ENCODE results near the gene POP5.

POP5 gene

GRCh38 chr12:120583478-120584030 is 2.4 kb upstream of the POP5 start:
- peak; percentile 56 to 79 for DNase-seq (ENCODE audit: low read depth in 1 of 2, low spot score in 1 of 2)
- TF ChIP-seq GABPA (IDR thresholded peaks at IDR 0.05; ENCODE audit: low read depth): no peak
- TF ChIP-seq POLR2AphosphoS5 (IDR thresholded peaks at IDR 0.05; ENCODE audit: low read depth): no peak
- peak; percentile 56 for TF ChIP-seq CTCF (IDR thresholded peaks at IDR 0.05; ENCODE audit: insufficient read depth, low read length)
- TF ChIP-seq, protein P1, sequence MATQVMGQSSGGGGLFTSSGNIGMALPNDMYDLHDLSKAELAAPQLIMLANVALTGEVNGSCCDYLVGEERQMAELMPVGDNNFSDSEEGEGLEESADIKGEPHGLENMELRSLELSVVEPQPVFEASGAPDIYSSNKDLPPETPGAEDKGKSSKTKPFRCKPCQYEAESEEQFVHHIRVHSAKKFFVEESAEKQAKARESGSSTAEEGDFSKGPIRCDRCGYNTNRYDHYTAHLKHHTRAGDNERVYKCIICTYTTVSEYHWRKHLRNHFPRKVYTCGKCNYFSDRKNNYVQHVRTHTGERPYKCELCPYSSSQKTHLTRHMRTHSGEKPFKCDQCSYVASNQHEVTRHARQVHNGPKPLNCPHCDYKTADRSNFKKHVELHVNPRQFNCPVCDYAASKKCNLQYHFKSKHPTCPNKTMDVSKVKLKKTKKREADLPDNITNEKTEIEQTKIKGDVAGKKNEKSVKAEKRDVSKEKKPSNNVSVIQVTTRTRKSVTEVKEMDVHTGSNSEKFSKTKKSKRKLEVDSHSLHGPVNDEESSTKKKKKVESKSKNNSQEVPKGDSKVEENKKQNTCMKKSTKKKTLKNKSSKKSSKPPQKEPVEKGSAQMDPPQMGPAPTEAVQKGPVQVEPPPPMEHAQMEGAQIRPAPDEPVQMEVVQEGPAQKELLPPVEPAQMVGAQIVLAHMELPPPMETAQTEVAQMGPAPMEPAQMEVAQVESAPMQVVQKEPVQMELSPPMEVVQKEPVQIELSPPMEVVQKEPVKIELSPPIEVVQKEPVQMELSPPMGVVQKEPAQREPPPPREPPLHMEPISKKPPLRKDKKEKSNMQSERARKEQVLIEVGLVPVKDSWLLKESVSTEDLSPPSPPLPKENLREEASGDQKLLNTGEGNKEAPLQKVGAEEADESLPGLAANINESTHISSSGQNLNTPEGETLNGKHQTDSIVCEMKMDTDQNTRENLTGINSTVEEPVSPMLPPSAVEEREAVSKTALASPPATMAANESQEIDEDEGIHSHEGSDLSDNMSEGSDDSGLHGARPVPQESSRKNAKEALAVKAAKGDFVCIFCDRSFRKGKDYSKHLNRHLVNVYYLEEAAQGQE (IDR thresholded peaks at IDR 0.05; ENCODE audit: insufficient replicate concordance, low read depth): no peak
- no peak for TF ChIP-seq SPI1 (IDR thresholded peaks at IDR 0.05; ENCODE audit: borderline replicate concordance, low read depth)
- Histone ChIP-seq H3K27me3 (ENCODE audit: insufficient read depth, poor library complexity, severe bottlenecking) (peaks cover 2% of the 10 kb centered on the region), H3K4me3 (replicated peaks; ENCODE audit: insufficient read depth, low read length) (no peak overlapping the region), H3K27ac (replicated peaks) (no peak overlapping the region)

DNA sequence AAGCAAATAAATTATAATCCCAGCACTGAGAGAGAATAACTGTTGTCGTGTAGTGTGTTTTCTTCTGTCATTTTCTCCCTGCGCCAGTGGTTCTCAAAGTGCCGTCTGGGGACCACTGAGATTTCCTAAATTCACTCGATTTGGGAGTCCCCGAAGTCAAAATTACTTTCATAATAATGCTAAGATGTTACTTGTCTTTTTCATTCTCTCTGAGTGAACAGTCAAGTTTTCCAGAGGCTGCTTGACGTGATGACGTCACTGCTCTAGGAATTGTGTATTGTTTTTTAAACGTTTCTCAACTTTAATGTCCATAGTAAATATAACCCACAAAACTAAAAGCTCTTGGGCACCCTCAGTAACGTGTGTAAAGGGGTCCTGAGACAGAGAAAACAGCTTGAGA is 796 bp upstream of the POP5 start:
- H3K27ac ChIP-seq (replicated peaks): no peak overlapping the region
- peak overlapping the region; percentile 86 for H3K4me3 ChIP-seq (replicated peaks; ENCODE audit: insufficient read depth, low read length)
- peaks cover 2% of the 10 kb centered on the region for H3K27me3 ChIP-seq (ENCODE audit: insufficient read depth, poor library complexity, severe bottlenecking)
- TF ChIP-seq CTCF (IDR thresholded peaks at IDR 0.05; ENCODE audit: insufficient read depth, low read length) (no peak), SPI1 (IDR thresholded peaks at IDR 0.05; ENCODE audit: borderline replicate concordance, low read depth) (no peak), GABPA (IDR thresholded peaks at IDR 0.05; ENCODE audit: low read depth) (no peak), POLR2AphosphoS5 (IDR thresholded peaks at IDR 0.05; ENCODE audit: low read depth) (no peak)
- TF ChIP-seq, protein P1 (IDR thresholded peaks at IDR 0.05; ENCODE audit: insufficient replicate concordance, low read depth): no peak
- no peak for DNase-seq (ENCODE audit: low read depth in 1 of 2, low spot score in 1 of 2)

GRCh38 chr12:120579179-120579578 is 2.0 kb downstream of the POP5 start:
- H3K27me3 ChIP-seq (ENCODE audit: insufficient read depth, poor library complexity, severe bottlenecking): no peaks in the 10 kb centered on the region
- no peak overlapping the region for H3K27ac ChIP-seq (replicated peaks)
- no peak overlapping the region for H3K4me3 ChIP-seq (replicated peaks; ENCODE audit: insufficient read depth, low read length)
- TF ChIP-seq GABPA (IDR thresholded peaks at IDR 0.05; ENCODE audit: low read depth): no peak
- TF ChIP-seq SPI1 (IDR thresholded peaks at IDR 0.05; ENCODE audit: borderline replicate concordance, low read depth): no peak
- TF ChIP-seq POLR2AphosphoS5 (IDR thresholded peaks at IDR 0.05; ENCODE audit: low read depth): 0 out of 2 replicates have a peak, but pooled peaks have one; percentile 14
- TF ChIP-seq, protein P1 (IDR thresholded peaks at IDR 0.05; ENCODE audit: insufficient replicate concordance, low read depth): no peak
- no peak for TF ChIP-seq CTCF (IDR thresholded peaks at IDR 0.05; ENCODE audit: insufficient read depth, low read length)
- no peak for DNase-seq (ENCODE audit: low read depth in 1 of 2, low spot score in 1 of 2)

Measured in HL-60 (cell line).